GM10248 (cell line): ENCODE results near the gene TRIP13.

Experiments
- CTCF ChIA-PET: fragments of 300-600 bp; sonication (Branson Sonifier 250); formaldehyde crosslinking; extraction: SDS; loops from one replicate; lab custom pipeline; 2021; ENCODE audit warnings: antibody characterized with exemption; lab: Yijun Ruan, JAX
- POLR2A ChIA-PET: fragments of 350-650 bp; sonication (Branson Sonifier 250); formaldehyde crosslinking; extraction: SDS; loops from one replicate; lab custom pipeline; 2020; ENCODE audit warnings: antibody characterized with exemption; lab: Yijun Ruan, JAX
- DNase-seq: peaks from one replicate; pipeline ENCODE4 v3.0.0; 2012; ENCODE audit errors: extremely low spot score
- CTCF ChIP-seq: IDR thresholded peaks from 2 replicates; pipeline ENCODE4 v1.5.1; 2012; ENCODE audit warnings: mild to moderate bottlenecking, low read depth; ENCODE audit errors: extremely low read depth, missing control alignments, control extremely low read depth

Gene TRIP13

GRCh38 chr5:952597-953271, 60.0 kb downstream of the TRIP13 start:
- CTCF ChIA-PET: interaction anchor here (1.3 kb wide), 1 partner anchor 13 kb away, joined by 3 read pairs; no protein-coding TSS in a partner anchor
- POLR2A ChIA-PET: no interaction called here
- DNase-seq: no peak
- TF ChIP-seq CTCF: no peak

- DNase-seq: no peak
- ChIA-PET POLR2A (interaction anchor here (0.7 kb wide), 1 partner anchor 22 kb away, joined by 3 read pairs; no protein-coding TSS in a partner anchor), CTCF (interaction anchor here (1.3 kb wide), 1 partner anchor 12 kb away, joined by 3 read pairs; no protein-coding TSS in a partner anchor)
- TF ChIP-seq CTCF: no peak
Measured at GRCh38 chr5:953535-954449, 61.1 kb downstream of the TRIP13 start.

GRCh38 chr5:955886-956761, 63.4 kb downstream of the TRIP13 start:
- CTCF ChIA-PET: interaction anchor here (0.7 to 1.6 kb wide), 4 partner anchors 10 to 64 kb away, joined by 3 to 5 read pairs (median 4); no protein-coding TSS in a partner anchor
- no peak for TF ChIP-seq CTCF
- POLR2A ChIA-PET: no interaction called here
- DNase-seq: no peak

GRCh38 chr5:956941-957747, 64.5 kb downstream of the TRIP13 start:
- TF ChIP-seq CTCF: no peak
- peak; percentile 74 for DNase-seq
- CTCF ChIA-PET: interaction anchor here (0.7 to 1.6 kb wide), 4 partner anchors 9 to 63 kb away, joined by 3 to 5 read pairs (median 4); no protein-coding TSS in a partner anchor
- POLR2A ChIA-PET: no interaction called here

GRCh38 chr5:957748-958485, 65.2 kb downstream of the TRIP13 start:
- ChIA-PET CTCF (interaction anchor here (1.2 kb wide), 1 partner anchor 8 kb away, joined by 4 read pairs; no protein-coding TSS in a partner anchor), POLR2A (no interaction called here)
- DNase-seq: no peak
- TF ChIP-seq CTCF: no peak
